DND-41 (cell line): ENCODE data around the gene TNS3.

ENCODE experiments used
- CTCF ChIP-seq: IDR thresholded peaks from 2 replicates; pipeline ENCODE4 v1.5.1; 2012; ENCODE audit warnings: borderline replicate concordance, low read length, moderate library complexity, mild to moderate bottlenecking; ENCODE audit not compliant: poor library complexity, severe bottlenecking; ENCODE audit errors: extremely low read depth
- EZH2 ChIP-seq: IDR thresholded peaks from 3 replicates; pipeline ENCODE4 v1.6.1; 2012; ENCODE audit warnings: borderline replicate concordance, low read depth, mild to moderate bottlenecking, moderate library complexity, low read length, inconsistent platforms; ENCODE audit not compliant: severe bottlenecking

GRCh38 chr7:47529405-47529804, 52.5 kb downstream of the TNS3 start:
- TF ChIP-seq CTCF (no peak), EZH2 (no peak)
